Measurements from ENCODE around the gene ADAP2. TPM values are rescaled to one million over a fixed set of nuclear protein-coding genes. Genes with fewer than 3 reads are reported as not detected.
"Not testable (repeated sequence)": the region's sequence is repeated elsewhere in the genome, so short reads cannot be mapped to it uniquely, and the experiment has no call there.

ADAP2 gene
- total RNA-seq, 1 donor from 2014 or later = 12.5 TPM

- Histone ChIP-seq H3K27ac (no peak overlapping the region), H3K36me3 (no peaks in the 10 kb centered on the region), H3K4me3 (no peak overlapping the region), H3K4me1 (peaks cover 0 to 3% of the 10 kb centered on the region in 2 donors), H3K27me3 (peaks cover under 1% of the 10 kb centered on the region), H3K9me3 (no peaks in the 10 kb centered on the region)
- TF ChIP-seq CTCF (IDR thresholded peaks at IDR 0.05) = no peak
- DNase-seq (ENCODE audit: low spot score in 2 of 2) = no peak
- intact Hi-C loops (cut with DNase I) = no loop called here
Observed at GRCh38 chr17:30926516-30926915, 4.8 kb downstream of the ADAP2 start.

- Histone ChIP-seq H3K27ac (no peak overlapping the region), H3K27me3 (no peaks in the 10 kb centered on the region), H3K36me3 (no peaks in the 10 kb centered on the region), H3K4me3 (no peak overlapping the region), H3K4me1 (no peaks in the 10 kb centered on the region), H3K9me3 (no peaks in the 10 kb centered on the region)
- DNase-seq (ENCODE audit: low spot score in 2 of 2) = no peak
- intact Hi-C loops (cut with DNase I) = no loop called here
- no peak for TF ChIP-seq CTCF (IDR thresholded peaks at IDR 0.05)
Observed at GRCh38 chr17:30927756-30928155, 6.0 kb downstream of the ADAP2 start.

- intact Hi-C loops (cut with DNase I) = no loop called here
Observed at GRCh38 chr17:30928584-30928983, 6.8 kb downstream of the ADAP2 start.

GRCh38 chr17:30929081-30929633, 7.4 kb downstream of the ADAP2 start:
- no peaks in the 10 kb centered on the region for H3K27me3 ChIP-seq
- H3K9me3 ChIP-seq = no peaks in the 10 kb centered on the region
- no peak overlapping the region for H3K27ac ChIP-seq
- H3K36me3 ChIP-seq = no peaks in the 10 kb centered on the region
- H3K4me1 ChIP-seq = no peaks in the 10 kb centered on the region
- no peak overlapping the region for H3K4me3 ChIP-seq
- no peak for TF ChIP-seq CTCF (IDR thresholded peaks at IDR 0.05)
- no peak for DNase-seq (ENCODE audit: low spot score in 2 of 2)
- intact Hi-C loops (cut with DNase I) = no loop called here

More at GRCh38 chr17:30928584-30928983, 6.8 kb downstream of the ADAP2 start:
- TF ChIP-seq CTCF (IDR thresholded peaks at IDR 0.05) = no peak
- no peak for DNase-seq (ENCODE audit: low spot score in 2 of 2)
- H3K4me3 ChIP-seq = no peak overlapping the region
- no peak overlapping the region for H3K27ac ChIP-seq
- H3K36me3 ChIP-seq = no peaks in the 10 kb centered on the region
- H3K27me3 ChIP-seq = no peaks in the 10 kb centered on the region
- no peaks in the 10 kb centered on the region for H3K4me1 ChIP-seq
- no peaks in the 10 kb centered on the region for H3K9me3 ChIP-seq

GRCh38 chr17:30929861-30930260, 8.1 kb downstream of the ADAP2 start:
- H3K4me1 ChIP-seq; H3K36me3 ChIP-seq; intact Hi-C loops (cut with DNase I); H3K9me3 ChIP-seq; H3K4me3 ChIP-seq; H3K27ac ChIP-seq; H3K27me3 ChIP-seq; DNase-seq (ENCODE audit: low spot score in 2 of 2): not testable (repeated sequence)

GRCh38 chr17:30930495-30930894, 8.8 kb downstream of the ADAP2 start:
- intact Hi-C loops (cut with DNase I) = no loop called here
- no peaks in the 10 kb centered on the region for H3K27me3 ChIP-seq
- no peak for TF ChIP-seq CTCF (IDR thresholded peaks at IDR 0.05)
- H3K27ac ChIP-seq = no peak overlapping the region
- H3K4me1 ChIP-seq = no peaks in the 10 kb centered on the region
- no peaks in the 10 kb centered on the region for H3K36me3 ChIP-seq
- no peak overlapping the region for H3K4me3 ChIP-seq
- no peak for DNase-seq (ENCODE audit: low spot score in 2 of 2)
- no peaks in the 10 kb centered on the region for H3K9me3 ChIP-seq

GRCh38 chr17:30931582-30931981, 9.8 kb downstream of the ADAP2 start:
- H3K4me1 ChIP-seq; intact Hi-C loops (cut with DNase I); H3K27me3 ChIP-seq; H3K4me3 ChIP-seq; H3K36me3 ChIP-seq; H3K27ac ChIP-seq; H3K9me3 ChIP-seq; DNase-seq (ENCODE audit: low spot score in 2 of 2): not testable (repeated sequence)
